ENCODE measurements around the gene FOXO1. TPM values are rescaled to one million over a fixed set of nuclear protein-coding genes. Genes with fewer than 3 reads are reported as not detected.
A peak's percentile ranks its signal among the peaks of the same experiment; 100 is the strongest.

Gene FOXO1
- total RNA-seq, 1 donor: 7.6 TPM

DNA sequence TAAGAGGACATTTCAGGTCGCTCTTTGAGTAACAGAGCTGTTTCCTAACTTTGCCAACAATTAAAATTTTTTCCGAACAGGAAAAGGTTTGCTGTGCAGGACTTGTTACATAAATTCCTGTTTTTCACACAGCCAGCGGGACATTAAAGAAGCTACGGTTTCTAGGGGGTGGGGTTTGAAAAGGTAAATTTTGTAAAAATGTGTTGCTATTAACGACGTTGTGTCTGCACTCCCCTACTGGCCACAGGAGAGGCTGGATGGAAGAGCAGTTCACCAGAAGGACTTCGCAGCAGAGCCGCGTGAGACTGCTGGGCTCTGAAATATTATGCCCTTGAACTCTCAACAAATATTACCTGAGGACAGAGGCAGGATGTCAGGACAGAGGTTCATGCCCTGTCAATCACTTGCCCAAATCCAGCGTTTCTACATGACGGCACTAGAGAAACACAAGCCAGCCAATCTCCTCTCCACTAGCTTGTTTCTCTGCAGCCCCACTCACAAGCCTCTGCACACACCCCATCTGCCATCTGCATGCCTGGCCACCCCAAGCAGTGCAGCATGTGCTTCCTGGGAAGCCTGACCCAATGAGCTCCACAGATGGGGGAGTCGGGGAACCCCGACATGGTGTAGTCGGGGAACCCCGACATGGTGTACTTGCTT, 102.0 kb downstream of the FOXO1 start:
- Histone ChIP-seq H4K20me1 (ENCODE audit: insufficient read depth, low read length) (peaks cover 2% of the 10 kb centered on the region), H3K9me3 (ENCODE audit: low read depth, low read length) (no peaks in the 10 kb centered on the region), H3K27me3 (ENCODE audit: insufficient read depth, low read length) (no peaks in the 10 kb centered on the region), H3K4me3 (ENCODE audit: insufficient read depth, low read length) (no peak overlapping the region), H3K27ac (ENCODE audit: low read depth, low read length) (no peak overlapping the region), H3K4me2 (ENCODE audit: insufficient read depth, low read length) (no peak overlapping the region), H3K36me3 (ENCODE audit: insufficient read depth, low read length) (no peaks in the 10 kb centered on the region), H2AFZ (ENCODE audit: low read length) (no peak overlapping the region), H3K4me1 (ENCODE audit: insufficient read depth, low read length) (peaks cover 6% of the 10 kb centered on the region), H3K79me2 (ENCODE audit: insufficient read depth, low read length) (peaks cover 25% of the 10 kb centered on the region)
- TF ChIP-seq, protein P1, sequence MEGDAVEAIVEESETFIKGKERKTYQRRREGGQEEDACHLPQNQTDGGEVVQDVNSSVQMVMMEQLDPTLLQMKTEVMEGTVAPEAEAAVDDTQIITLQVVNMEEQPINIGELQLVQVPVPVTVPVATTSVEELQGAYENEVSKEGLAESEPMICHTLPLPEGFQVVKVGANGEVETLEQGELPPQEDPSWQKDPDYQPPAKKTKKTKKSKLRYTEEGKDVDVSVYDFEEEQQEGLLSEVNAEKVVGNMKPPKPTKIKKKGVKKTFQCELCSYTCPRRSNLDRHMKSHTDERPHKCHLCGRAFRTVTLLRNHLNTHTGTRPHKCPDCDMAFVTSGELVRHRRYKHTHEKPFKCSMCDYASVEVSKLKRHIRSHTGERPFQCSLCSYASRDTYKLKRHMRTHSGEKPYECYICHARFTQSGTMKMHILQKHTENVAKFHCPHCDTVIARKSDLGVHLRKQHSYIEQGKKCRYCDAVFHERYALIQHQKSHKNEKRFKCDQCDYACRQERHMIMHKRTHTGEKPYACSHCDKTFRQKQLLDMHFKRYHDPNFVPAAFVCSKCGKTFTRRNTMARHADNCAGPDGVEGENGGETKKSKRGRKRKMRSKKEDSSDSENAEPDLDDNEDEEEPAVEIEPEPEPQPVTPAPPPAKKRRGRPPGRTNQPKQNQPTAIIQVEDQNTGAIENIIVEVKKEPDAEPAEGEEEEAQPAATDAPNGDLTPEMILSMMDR (IDR thresholded peaks at IDR 0.05; ENCODE audit: extremely low read depth, low read depth, low read length): no peak
- no peak for DNase-seq (ENCODE audit: insufficient read length, low spot score, missing footprints)

DNA sequence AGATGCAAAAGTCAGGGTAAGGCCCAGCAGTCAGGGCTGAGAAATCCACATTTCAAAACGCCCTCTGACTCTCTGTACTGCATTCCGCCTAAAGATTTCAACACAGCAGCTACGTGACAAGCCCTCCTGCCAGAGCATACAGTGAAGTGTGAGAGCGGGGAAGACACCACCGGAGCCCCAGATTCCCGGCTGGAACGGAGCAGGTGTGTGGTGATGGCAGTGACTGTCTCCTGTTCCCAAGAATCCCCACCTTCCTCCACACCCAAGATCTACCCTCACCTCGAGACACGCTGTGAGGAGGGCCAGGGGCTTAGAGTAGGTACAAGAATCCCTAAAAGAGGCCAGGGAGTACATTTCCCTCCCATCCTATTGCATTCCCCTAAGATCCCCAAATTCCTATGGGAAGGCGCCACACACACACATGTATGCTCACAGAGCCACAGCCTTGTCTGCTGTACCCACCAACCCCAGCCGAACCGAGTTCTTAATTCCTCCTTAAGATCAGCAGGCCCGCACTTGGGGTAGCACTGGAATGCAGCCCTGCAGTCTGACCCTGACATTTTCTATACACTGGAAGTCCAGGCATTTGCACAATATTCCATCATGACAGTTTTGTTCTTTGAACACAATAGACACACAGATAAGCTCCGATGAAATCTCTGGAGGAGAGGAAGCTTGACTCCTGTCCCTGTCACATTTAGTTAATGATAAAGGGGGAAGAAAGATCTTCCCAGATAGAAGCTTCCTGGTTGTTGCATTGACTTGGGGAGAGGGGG, 102.9 kb downstream of the FOXO1 start:
- Histone ChIP-seq H3K4me3 (ENCODE audit: insufficient read depth, low read length) (no peak overlapping the region), H4K20me1 (ENCODE audit: insufficient read depth, low read length) (peaks cover 2% of the 10 kb centered on the region), H3K4me1 (ENCODE audit: insufficient read depth, low read length) (peaks cover 6% of the 10 kb centered on the region), H3K27ac (ENCODE audit: low read depth, low read length) (no peak overlapping the region), H2AFZ (ENCODE audit: low read length) (no peak overlapping the region), H3K36me3 (ENCODE audit: insufficient read depth, low read length) (no peaks in the 10 kb centered on the region), H3K9me3 (ENCODE audit: low read depth, low read length) (no peaks in the 10 kb centered on the region), H3K4me2 (ENCODE audit: insufficient read depth, low read length) (no peak overlapping the region), H3K79me2 (ENCODE audit: insufficient read depth, low read length) (peaks cover 21% of the 10 kb centered on the region), H3K27me3 (ENCODE audit: insufficient read depth, low read length) (no peaks in the 10 kb centered on the region)
- DNase-seq (ENCODE audit: insufficient read length, low spot score, missing footprints): peak; percentile 27
- TF ChIP-seq, protein P1 (IDR thresholded peaks at IDR 0.05; ENCODE audit: extremely low read depth, low read depth, low read length): no peak

DNA sequence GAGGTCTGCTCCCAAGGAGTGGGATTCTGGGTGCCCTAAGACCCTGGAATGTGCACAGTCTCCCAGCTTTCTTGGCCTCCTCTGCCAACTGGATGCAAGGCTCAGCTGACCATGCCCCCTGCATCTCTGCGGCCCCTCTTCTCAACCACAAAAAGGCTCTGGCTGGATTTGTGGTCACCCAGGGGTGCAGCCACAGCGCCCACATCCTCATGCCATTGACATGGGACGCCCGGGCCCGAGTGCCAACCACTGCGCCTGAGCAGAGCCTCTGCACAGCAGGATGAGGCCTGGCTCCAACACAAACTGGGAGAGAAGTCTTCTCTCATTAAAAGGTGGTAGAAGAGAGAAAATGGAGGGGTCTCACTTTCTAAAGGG, 103.5 kb downstream of the FOXO1 start:
- Histone ChIP-seq H3K27me3 (ENCODE audit: insufficient read depth, low read length) (no peaks in the 10 kb centered on the region), H3K9me3 (ENCODE audit: low read depth, low read length) (no peaks in the 10 kb centered on the region), H2AFZ (ENCODE audit: low read length) (no peak overlapping the region), H3K4me1 (ENCODE audit: insufficient read depth, low read length) (peaks cover 6% of the 10 kb centered on the region), H3K4me2 (ENCODE audit: insufficient read depth, low read length) (no peak overlapping the region), H4K20me1 (ENCODE audit: insufficient read depth, low read length) (peaks cover 2% of the 10 kb centered on the region), H3K4me3 (ENCODE audit: insufficient read depth, low read length) (no peak overlapping the region), H3K36me3 (ENCODE audit: insufficient read depth, low read length) (no peaks in the 10 kb centered on the region), H3K27ac (ENCODE audit: low read depth, low read length) (no peak overlapping the region), H3K79me2 (ENCODE audit: insufficient read depth, low read length) (peaks cover 16% of the 10 kb centered on the region)
- TF ChIP-seq, protein P1 (IDR thresholded peaks at IDR 0.05; ENCODE audit: extremely low read depth, low read depth, low read length): no peak
- DNase-seq (ENCODE audit: insufficient read length, low spot score, missing footprints): no peak

DNA sequence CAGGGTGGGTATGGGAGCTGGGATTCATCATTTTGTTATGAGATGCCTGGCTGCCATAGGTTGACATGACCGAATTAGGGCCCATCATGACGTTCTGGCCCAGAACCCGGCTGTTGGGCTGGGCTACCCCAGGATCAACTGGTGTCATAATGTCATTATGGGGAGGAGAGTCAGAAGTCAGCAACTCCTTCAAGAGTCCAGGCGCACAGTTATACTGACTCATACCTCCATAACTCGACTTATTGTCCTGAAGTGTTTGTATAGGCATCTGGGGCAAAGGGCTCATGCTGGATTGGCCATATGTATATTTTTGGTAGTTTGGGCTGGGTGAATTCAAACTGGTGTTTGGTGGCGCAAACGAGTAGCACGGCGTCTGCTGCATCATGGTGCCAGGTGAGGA, 106.5 kb downstream of the FOXO1 start:
- Histone ChIP-seq H3K36me3 (ENCODE audit: insufficient read depth, low read length) (no peaks in the 10 kb centered on the region), H3K4me1 (ENCODE audit: insufficient read depth, low read length) (peaks cover 6% of the 10 kb centered on the region), H3K79me2 (ENCODE audit: insufficient read depth, low read length) (peaks cover 11% of the 10 kb centered on the region), H3K27ac (ENCODE audit: low read depth, low read length) (no peak overlapping the region), H3K9me3 (ENCODE audit: low read depth, low read length) (no peaks in the 10 kb centered on the region), H4K20me1 (ENCODE audit: insufficient read depth, low read length) (no peaks in the 10 kb centered on the region), H3K4me3 (ENCODE audit: insufficient read depth, low read length) (no peak overlapping the region), H2AFZ (ENCODE audit: low read length) (no peak overlapping the region), H3K27me3 (ENCODE audit: insufficient read depth, low read length) (no peaks in the 10 kb centered on the region), H3K4me2 (ENCODE audit: insufficient read depth, low read length) (no peak overlapping the region)
- DNase-seq (ENCODE audit: insufficient read length, low spot score, missing footprints): no peak
- TF ChIP-seq, protein P1 (IDR thresholded peaks at IDR 0.05; ENCODE audit: extremely low read depth, low read depth, low read length): no peak
